ENCODE measurements around the gene SYNGR2. TPM values are rescaled to one million over a fixed set of nuclear protein-coding genes. Genes with fewer than 3 reads are reported as not detected.

SYNGR2 gene
- total and polyA plus RNA-seq, 9 of the 15 experiments (the other 6 are each of a cell fraction or from before 2014, with no cell fraction given) = 1.4 to 173 (median 87.8) TPM

DNA sequence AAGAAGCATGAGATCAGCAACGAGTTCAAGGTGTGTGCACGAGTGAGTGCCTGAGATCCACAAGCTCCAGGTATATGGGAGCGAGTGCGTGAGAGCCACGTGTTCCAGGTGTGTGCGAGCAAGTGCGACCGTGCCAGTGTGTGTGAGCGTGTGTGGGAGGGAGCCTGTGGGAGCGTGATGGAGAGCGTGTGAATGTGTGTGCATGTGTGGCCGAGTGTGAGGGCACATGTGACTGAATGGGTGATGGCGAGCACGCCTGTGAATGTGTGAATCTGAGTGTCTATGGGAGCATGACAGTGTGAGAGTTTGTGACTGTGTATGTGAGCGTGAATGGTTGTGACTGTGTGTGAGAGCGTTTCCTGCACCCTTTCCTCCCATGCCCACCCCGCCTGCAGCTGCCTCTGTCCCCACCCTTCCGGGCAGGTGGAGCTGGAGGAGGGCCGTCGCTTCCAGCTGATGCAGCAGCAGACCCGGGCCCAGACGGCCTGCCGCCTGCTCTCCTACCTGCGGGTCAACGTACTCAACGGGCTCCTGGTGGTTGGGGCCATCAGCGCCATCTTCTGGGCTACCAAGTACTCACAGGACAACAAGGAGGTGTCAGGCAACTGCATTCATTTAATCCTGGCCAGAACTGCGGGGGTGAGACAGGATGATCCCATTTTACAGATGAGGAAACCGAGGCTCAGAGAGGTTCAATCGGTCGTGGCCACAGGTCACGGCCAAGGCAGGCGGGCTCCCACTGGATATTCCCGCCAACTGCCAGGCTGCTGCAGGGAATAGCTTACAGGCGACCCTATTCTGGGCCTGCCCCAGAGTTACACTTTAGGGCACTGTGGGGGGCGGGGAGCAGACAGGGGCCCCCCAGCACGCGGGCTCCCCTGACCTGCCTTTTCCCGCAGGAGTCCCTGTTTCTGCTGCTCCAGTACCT lies 34.1 kb upstream of the SYNGR2 start (continued):
- TF ChIP-seq, protein P1, sequence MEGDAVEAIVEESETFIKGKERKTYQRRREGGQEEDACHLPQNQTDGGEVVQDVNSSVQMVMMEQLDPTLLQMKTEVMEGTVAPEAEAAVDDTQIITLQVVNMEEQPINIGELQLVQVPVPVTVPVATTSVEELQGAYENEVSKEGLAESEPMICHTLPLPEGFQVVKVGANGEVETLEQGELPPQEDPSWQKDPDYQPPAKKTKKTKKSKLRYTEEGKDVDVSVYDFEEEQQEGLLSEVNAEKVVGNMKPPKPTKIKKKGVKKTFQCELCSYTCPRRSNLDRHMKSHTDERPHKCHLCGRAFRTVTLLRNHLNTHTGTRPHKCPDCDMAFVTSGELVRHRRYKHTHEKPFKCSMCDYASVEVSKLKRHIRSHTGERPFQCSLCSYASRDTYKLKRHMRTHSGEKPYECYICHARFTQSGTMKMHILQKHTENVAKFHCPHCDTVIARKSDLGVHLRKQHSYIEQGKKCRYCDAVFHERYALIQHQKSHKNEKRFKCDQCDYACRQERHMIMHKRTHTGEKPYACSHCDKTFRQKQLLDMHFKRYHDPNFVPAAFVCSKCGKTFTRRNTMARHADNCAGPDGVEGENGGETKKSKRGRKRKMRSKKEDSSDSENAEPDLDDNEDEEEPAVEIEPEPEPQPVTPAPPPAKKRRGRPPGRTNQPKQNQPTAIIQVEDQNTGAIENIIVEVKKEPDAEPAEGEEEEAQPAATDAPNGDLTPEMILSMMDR (IDR thresholded peaks at IDR 0.05 in 2 of 3, conservative IDR thresholded peaks at IDR 0.05 in 1 of 3; ENCODE audit: insufficient read depth in 2 of 3, low read depth in 1 of 3, low read length in 3 of 3) = peak; percentile 80 to 84 (median 81)
- TF ChIP-seq ZNF121 (CRISPR knock-in tag; conservative IDR thresholded peaks at IDR 0.05) (peak; percentile 69; the same call in 1 of the 2 replicates), GABPB1 (CRISPR knock-in tag; IDR thresholded peaks at IDR 0.05) (0 out of 2 replicates have a peak, but pooled peaks have one; percentile 52), TOE1 (IDR thresholded peaks at IDR 0.05; ENCODE audit: borderline replicate concordance) (peak; percentile 28; the same call in 1 of the 2 replicates), TOE1 (CRISPR knock-in tag; IDR thresholded peaks at IDR 0.05; ENCODE audit: borderline replicate concordance, low read depth) (no peak), KDM4B (IDR thresholded peaks at IDR 0.05; ENCODE audit: borderline replicate concordance in 2 of 2, low read depth in 1 of 2) (no peak), KDM1A (IDR thresholded peaks at IDR 0.05) (peak; percentile 90 to 95), RAD51 (IDR thresholded peaks at IDR 0.05; ENCODE audit: borderline replicate concordance, low read depth) (no peak), ADNP (tag; IDR thresholded peaks at IDR 0.05) (peak; percentile 92), THRAP3 (IDR thresholded peaks at IDR 0.05; ENCODE audit: borderline replicate concordance) (no peak), ILF3 (IDR thresholded peaks at IDR 0.05; ENCODE audit: borderline replicate concordance) (no peak), ETV5 (CRISPR knock-in tag; IDR thresholded peaks at IDR 0.05; ENCODE audit: low read depth) (0 out of 2 replicates have a peak, but pooled peaks have one; percentile 20)
- TF ChIP-seq, protein P2, sequence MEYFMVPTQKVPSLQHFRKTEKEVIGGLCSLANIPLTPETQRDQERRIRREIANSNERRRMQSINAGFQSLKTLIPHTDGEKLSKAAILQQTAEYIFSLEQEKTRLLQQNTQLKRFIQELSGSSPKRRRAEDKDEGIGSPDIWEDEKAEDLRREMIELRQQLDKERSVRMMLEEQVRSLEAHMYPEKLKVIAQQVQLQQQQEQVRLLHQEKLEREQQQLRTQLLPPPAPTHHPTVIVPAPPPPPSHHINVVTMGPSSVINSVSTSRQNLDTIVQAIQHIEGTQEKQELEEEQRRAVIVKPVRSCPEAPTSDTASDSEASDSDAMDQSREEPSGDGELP (CRISPR knock-in tag; IDR thresholded peaks at IDR 0.05; ENCODE audit: borderline replicate concordance) = peak; percentile 69; the same call in 1 of the 2 replicates
- TF ChIP-seq, protein P3, sequence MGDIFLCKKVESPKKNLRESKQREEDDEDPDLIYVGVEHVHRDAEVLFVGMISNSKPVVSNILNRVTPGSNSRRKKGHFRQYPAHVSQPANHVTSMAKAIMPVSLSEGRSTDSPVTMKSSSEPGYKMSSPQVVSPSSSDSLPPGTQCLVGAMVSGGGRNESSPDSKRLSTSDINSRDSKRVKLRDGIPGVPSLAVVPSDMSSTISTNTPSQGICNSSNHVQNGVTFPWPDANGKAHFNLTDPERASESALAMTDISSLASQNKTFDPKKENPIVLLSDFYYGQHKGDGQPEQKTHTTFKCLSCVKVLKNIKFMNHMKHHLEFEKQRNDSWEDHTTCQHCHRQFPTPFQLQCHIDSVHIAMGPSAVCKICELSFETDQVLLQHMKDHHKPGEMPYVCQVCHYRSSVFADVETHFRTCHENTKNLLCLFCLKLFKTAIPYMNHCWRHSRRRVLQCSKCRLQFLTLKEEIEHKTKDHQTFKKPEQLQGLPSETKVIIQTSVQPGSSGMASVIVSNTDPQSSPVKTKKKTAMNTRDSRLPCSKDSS (IDR thresholded peaks at IDR 0.05; ENCODE audit: low read depth, partially characterized antibody) = no peak

Measured in K562 (cell line).